ENCODE measurements around the gene RNF38.
A peak's percentile ranks its signal among the peaks of the same experiment; 100 is the strongest.

DNA sequence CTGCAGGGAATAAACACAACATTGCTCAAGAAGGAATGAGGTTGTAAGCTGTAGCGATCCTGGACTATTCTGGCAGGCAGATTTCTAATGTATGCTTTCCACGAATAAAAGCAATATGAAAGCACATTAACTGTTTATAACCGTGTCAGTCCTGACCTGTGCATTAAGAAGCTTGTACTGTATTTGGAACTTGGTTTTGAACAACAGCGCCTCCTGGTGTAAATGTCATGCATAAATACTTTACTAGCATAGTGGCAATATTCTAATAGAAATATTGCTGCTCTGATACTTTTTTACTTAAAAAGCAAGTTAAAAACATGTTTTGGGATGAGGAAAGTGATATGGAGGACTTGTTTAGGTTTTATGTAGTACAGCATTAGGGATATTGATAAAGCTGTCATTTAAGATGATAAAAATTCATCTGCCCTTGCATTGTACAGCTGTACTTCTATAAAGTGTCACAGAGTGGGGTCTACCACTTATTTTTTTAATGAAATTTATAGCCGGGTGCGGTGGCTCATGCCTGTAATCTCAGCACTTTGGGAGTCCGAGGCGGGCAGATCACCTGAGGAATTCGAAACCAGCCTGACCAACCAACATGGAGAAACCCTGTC is 71.2 kb downstream of the RNF38 start:
- no peak for TF ChIP-seq EZH2 (IDR thresholded peaks at IDR 0.05; ENCODE audit: borderline replicate concordance, low read length)
- TF ChIP-seq, protein P1, sequence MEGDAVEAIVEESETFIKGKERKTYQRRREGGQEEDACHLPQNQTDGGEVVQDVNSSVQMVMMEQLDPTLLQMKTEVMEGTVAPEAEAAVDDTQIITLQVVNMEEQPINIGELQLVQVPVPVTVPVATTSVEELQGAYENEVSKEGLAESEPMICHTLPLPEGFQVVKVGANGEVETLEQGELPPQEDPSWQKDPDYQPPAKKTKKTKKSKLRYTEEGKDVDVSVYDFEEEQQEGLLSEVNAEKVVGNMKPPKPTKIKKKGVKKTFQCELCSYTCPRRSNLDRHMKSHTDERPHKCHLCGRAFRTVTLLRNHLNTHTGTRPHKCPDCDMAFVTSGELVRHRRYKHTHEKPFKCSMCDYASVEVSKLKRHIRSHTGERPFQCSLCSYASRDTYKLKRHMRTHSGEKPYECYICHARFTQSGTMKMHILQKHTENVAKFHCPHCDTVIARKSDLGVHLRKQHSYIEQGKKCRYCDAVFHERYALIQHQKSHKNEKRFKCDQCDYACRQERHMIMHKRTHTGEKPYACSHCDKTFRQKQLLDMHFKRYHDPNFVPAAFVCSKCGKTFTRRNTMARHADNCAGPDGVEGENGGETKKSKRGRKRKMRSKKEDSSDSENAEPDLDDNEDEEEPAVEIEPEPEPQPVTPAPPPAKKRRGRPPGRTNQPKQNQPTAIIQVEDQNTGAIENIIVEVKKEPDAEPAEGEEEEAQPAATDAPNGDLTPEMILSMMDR (conservative IDR thresholded peaks at IDR 0.05 in 1 of 2, IDR thresholded peaks at IDR 0.05 in 1 of 2; ENCODE audit: extremely low read depth in 1 of 2, insufficient read depth in 1 of 2, low read depth in 1 of 2, low read length in 2 of 2): peak; percentile 78 to 83

All from mammary epithelial cell (primary cell).